NCI-H2107 (cell line): Measurements from ENCODE around the gene KDM2B.
"Not testable (repeated sequence)": the region's sequence is repeated elsewhere in the genome, so short reads cannot be mapped to it uniquely, and the experiment has no call there.

Experiments used
- DNase-seq: peaks from one replicate; lab custom pipeline; 2025; lab: John Stamatoyannopoulos, UW

The KDM2B gene

DNA sequence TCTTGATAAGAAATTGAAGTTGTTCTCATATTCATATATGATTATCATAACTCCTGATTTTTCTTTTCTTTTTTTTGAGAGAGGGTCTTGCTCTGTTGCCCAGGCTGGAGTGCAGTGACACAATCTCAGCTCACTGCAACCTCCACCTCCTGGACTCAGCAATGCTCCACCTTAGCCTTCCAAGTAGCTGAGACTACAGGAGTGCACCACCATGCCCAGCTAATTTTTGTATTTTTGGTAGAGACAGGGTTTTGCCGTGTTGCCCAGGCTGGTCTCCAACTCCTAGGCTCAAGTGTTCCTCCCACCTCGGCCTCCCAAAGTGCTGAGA is 2.5 kb upstream of the KDM2B start:
- not testable (repeated sequence) for DNase-seq

DNA sequence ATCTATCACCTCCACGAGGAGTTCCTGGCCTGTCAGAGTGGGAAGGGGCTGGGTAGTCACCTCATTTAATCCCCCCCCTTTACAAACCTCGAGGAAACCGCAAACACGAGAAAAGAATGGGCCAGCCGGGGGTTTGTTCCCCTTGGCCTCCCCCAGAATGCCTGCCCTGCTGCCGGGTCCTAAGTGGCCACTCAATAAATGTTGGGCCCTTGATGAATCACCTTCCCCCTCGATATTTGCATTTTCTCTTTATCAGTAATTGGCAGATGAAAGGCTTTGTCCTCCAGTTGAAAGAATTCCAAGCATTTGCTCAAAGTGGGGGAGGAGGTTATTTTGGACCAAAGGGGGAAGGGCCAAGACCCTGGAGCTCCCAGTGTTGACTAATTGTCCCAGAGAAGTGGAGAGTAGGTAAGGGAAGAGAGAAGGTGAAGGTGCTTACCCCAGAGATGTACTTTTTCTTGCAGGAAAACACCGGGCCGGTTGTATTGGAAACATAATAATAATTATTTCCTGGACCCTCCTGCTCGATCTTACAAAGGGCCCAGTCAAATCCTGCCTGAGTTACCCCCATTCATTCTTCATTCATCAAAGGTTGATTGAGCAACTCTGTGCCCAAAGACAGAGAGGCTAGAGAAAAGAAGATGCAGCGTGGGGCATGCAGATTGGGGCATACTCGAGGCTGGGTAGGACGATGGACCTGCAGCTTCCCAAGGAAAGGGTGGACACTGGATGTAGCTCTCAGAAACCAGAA is 1.9 kb upstream of the KDM2B start:
- no peak for DNase-seq

- no peak for DNase-seq
Observed at GRCh38 chr12:121581686-121582429, 1.0 kb upstream of the KDM2B start.

DNA sequence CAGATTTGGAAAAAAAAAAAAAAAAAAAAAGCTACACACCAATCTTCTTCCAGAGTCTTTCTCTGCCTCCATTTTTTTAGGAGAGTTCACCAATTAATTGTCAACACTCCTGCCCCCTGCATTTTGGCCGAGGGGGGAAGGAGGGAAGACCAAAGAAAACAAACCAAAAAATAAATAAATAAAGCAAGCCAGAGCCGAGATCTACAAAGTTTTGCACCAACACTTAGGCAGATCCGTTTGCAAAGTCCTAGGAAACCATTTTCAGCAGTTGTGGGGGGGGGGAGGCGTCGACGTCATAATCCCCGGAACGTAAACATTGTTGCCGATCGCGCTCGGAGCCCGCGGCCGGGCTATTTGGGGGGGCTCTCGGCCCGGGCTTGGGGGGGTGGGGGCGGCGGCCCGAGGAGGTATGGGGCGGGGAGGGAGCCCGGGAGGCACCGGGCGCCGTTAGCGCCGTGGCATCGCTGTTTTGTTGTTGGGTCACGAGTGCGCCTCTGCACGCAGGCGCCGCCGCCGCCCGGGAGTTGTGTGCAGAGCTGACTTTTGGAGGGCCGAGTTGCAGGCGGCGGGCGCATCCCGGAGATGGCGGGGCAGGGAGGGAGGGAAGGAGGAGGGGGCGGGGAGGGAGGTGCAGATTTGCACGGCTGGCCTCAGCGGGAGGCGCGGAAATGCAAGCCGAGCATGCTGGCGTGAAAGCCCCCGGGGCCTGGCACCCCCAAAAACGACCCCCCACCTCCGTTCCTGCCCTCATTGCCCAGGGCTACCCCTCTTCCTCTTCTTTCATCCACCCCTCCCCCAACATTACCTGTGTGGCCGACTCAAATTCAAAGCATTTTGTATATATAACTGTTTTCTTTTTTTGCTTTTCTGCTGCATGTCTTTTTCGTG is 598 bp downstream of the KDM2B start:
- no peak for DNase-seq

GRCh38 chr12:121579190-121579791 is 1.5 kb downstream of the KDM2B start:
- no peak for DNase-seq

- peak; percentile 39 for DNase-seq
Observed at GRCh38 chr12:121578230-121579189, 2.3 kb downstream of the KDM2B start.

DNA sequence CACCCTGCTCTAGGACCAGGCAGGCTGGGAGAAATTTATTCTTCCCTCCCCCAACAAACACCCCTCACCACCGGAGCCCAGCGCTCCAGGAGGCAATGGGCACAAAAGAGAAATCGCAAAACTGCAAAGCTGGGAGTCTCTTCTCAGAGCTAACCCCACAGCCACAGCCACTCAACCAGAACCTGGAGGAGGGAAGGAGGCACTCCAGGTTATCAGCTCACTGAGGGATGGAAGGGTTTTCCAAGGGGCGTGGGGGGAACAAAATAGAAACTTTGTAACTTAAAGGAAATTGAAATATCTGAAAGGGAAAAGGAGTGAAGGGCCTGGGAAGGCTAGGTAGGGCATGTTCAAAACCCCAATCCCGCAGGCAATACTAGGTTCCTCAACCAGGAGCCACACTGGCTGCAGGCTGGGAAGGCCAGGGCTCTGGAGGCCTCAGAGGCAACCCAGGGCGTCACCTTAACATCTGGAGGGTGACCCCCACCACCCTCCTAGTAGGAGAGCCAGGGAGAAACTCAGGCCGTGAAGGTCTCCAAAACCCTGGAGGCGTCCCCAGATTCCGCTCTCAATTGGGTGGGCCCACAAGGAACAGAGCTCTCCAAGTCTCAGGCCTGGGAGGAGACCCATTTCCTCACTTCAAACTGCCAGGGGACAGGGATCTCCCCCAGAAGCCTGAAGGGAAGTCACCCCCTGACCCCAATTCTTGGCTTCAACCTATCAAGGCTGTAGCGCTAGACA is 3.2 kb downstream of the KDM2B start:
- DNase-seq = no peak

- no peak for DNase-seq
Observed at GRCh38 chr12:121576851-121577391, 3.9 kb downstream of the KDM2B start.

- DNase-seq = no peak
Observed at GRCh38 chr12:121575952-121576625, 4.7 kb downstream of the KDM2B start.

DNA sequence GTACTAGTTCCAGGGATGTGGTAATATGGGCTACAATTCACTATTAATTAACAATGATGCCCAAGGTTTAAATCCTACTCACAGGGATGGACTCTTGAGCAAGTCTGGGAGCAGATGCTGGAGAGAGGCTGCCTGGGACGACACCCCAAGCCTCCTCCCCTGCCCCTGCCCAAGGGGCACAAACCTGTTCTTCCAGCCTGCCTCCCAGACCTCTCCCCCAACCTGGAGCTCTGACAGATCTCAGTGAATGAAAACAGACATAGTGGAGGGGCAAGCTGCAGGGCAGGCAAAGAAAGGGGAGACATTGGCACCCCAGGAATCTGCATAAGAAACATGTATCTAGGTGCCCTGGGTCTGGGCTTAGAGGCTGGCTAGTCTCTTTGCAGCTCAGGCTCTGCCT is 5.8 kb downstream of the KDM2B start:
- no peak for DNase-seq

GRCh38 chr12:121574025-121574424 is 6.8 kb downstream of the KDM2B start:
- DNase-seq = peak; percentile 89

- no peak for DNase-seq
Observed at GRCh38 chr12:121571920-121572319, 8.9 kb downstream of the KDM2B start.

DNA sequence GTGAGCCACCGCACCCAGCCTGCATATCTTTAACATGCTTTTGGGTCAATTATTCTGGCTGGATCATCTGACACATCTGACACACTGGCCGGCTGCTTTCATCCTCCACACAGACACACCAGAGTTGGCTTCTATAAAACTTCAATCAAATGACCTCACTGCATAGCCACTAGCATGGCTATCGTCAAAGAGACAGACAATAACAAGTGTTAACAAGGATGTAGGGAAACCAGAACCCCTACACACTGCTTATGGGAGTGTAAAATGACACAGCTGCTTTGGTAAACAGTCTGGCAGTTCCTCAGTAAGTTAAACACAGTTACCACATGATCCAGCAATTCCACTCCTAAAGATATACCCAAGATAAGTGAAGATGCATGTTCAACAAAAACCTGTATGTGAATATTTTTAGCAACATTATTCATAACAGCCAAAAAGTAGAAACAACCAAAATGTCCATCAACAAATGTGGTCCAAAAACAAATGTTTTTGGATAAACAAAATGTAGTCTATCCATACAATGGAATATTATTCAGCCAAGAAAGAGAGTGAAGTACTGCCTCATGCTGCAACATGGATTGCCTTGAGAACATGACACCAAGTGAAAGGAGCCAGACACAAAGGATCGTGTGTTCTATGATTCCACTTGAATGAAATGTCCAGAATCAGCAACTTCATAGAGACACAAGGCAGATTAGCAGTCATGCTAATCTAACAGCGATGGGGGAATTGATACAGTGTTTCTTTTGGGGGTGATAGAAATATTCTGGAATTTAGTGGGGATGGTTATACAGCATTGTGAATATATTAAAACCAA is 10.1 kb downstream of the KDM2B start:
- DNase-seq = no peak

DNA sequence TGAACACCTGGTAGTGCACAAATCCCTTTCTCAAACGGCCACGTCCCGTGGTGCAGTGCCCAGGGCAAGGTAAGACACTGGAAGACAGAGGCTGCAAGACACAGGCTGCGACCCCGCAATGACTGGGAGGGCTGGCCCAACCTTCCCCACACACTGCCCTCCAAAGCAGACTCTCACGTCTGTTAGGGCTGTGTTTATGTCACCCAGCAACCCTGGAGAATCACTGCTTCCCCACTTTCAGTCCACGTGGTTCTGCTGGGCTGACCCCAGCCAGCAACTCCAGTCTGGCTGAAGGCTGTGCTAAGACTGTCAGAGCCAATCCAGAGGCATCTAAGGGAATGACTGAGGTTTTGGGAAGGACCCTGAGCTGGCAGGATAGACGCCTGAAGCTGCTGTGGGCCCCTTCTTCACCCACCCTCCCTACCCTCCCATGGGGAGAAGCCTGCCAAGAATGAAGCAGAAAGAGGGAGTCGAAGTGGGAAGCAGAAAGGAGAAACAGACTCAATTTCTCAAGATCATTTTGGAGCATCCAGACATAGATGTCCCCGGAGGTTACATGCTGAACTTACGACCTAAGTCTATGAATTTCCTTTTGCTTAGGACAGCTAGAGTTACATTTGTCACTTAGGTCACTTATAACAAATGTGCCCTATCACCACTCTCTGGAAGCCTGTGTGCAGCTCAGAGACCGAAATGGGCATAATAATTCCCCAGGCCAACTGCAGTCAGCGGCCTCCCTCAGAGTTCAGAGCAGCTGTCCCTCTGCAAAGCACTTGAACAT is 11.7 kb downstream of the KDM2B start:
- no peak for DNase-seq

DNA sequence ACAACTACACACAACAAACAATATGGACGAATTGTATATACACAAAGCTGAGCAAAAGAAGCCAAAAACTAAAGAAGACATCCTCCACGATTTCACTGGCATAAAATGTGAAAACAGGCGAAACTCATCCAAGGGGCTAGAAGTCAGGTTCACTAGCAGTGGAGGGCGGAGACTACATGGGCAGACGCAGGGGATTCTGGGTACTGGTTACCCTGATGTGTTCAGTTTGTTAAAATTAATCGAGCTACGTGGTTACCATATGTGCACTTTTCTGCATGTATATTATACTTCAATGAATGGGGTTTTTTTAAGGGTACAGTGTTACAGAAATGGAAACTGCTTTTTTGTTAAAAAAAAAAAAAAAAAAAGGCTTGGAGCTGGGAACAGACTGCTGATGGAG is 12.3 kb downstream of the KDM2B start:
- DNase-seq = no peak

GRCh38 chr12:121565076-121565475 is 15.7 kb downstream of the KDM2B start:
- no peak for DNase-seq

- no peak for DNase-seq
Observed at GRCh38 chr12:121562488-121562887, 18.3 kb downstream of the KDM2B start.

GRCh38 chr12:121561009-121561395 is 19.8 kb downstream of the KDM2B start:
- no peak for DNase-seq
